Natural killer cell (primary cell): ENCODE data around the gene SPAG6. TPM values are rescaled to one million over a fixed set of nuclear protein-coding genes. Genes with fewer than 3 reads are reported as not detected.

ENCODE experiments used
- ATAC-seq, 3 donors: fragments of 150-1000 bp in 2 of 3; fragments of 200-7000 bp in 1 of 3; cut with Tn5 transposase; 1 replicate in 1 of 3; 2 replicates in 2 of 3; pipeline ENCODE4 v1.10.0; 2021; ENCODE audit warnings: mild to moderate bottlenecking in 2 of 3, moderate library complexity in 2 of 3
- DNase-seq, 2 donors: peaks; one replicate each; pipeline versions ENCODE4 v3.0.0 to v3.0.0-alpha.2; 2013 to 2021; ENCODE audit warnings: mixed read lengths in 1 of 2
- H3K27ac ChIP-seq: one replicate; pipeline ENCODE4 v1.5.1; 2013; ENCODE audit warnings: mild to moderate bottlenecking, low read length
- H3K27me3 ChIP-seq: one replicate; pipeline ENCODE4 v1.6.1; 2013; ENCODE audit warnings: low read length; ENCODE audit not compliant: control insufficient read depth, insufficient read depth
- H3K36me3 ChIP-seq: one replicate; pipeline ENCODE4 v1.6.1; 2013; ENCODE audit warnings: low read length; ENCODE audit not compliant: control insufficient read depth, insufficient read depth
- H3K4me1 ChIP-seq: one replicate; pipeline ENCODE4 v1.6.1; 2013; ENCODE audit warnings: low read length; ENCODE audit not compliant: control insufficient read depth, insufficient read depth
- H3K4me3 ChIP-seq: one replicate; pipeline ENCODE4 v1.5.1; 2013; ENCODE audit warnings: low read length
- H3K9me3 ChIP-seq: one replicate; pipeline ENCODE4 v1.6.1; 2013; ENCODE audit warnings: low read length; ENCODE audit not compliant: control insufficient read depth, insufficient read depth
- H3K27ac Mint-ChIP-seq, 2 donors: one replicate each; pipeline ENCODE4 v1.8.0; 2022; ENCODE audit warnings: mild to moderate bottlenecking in 2 of 2, mixed read lengths in 2 of 2, moderate library complexity in 1 of 2
- H3K27me3 Mint-ChIP-seq, 2 donors: one replicate each; pipeline ENCODE4 v1.8.0; 2022; ENCODE audit warnings: low read depth in 2 of 2, mixed read lengths in 2 of 2
- H3K36me3 Mint-ChIP-seq: one replicate; pipeline ENCODE4 v1.8.0; 2022; ENCODE audit warnings: mixed read lengths
- H3K4me1 Mint-ChIP-seq, 2 donors: one replicate each; pipeline ENCODE4 v1.8.0; 2022; ENCODE audit warnings: mixed read lengths in 2 of 2
- H3K4me3 Mint-ChIP-seq: one replicate; pipeline ENCODE4 v1.8.0; 2022; ENCODE audit warnings: mild to moderate bottlenecking, moderate library complexity, mixed read lengths
- H3K9me3 Mint-ChIP-seq, 2 donors: one replicate each; pipeline ENCODE4 v1.8.0; 2022; ENCODE audit warnings: mixed read lengths in 2 of 2
- WGBS: methylation state at CpG from one replicate; pipeline ENCODE4 v1.1.7; 2013; ENCODE audit warnings: missing lambda C conversion rate; ENCODE audit not compliant: insufficient coverage; 5-methylcytosine and 5-hydroxymethylcytosine counted together
- intact Hi-C: fragments of 100-400 bp; cut with micrococcal nuclease; formaldehyde crosslinking; loops from one replicate; pipeline ENCODE4 v1.14.2; 2022
- total RNA-seq, 4 donors: library from RNA; stranded (reverse); fragments of 120-200 nt in 1 of 4; gene quantifications; one replicate each; pipeline versions ENCODE4 v1.2.3 to v1.2.4, GENCODE V29; 2013 to 2022
- TF ChIP-seq, protein P1 (sequence below): fragments of 200-600 bp; IDR thresholded peaks from one replicate; pipeline ENCODE4 v1.8.0; 2022; ENCODE audit warnings: antibody characterized with exemption

The SPAG6 gene
- total RNA-seq, 3 donors from 2014 or later (not counting 1 experiment from before 2014, with no cell fraction given), result 0.35 to 0.79 TPM; not detected in 1

DNA sequence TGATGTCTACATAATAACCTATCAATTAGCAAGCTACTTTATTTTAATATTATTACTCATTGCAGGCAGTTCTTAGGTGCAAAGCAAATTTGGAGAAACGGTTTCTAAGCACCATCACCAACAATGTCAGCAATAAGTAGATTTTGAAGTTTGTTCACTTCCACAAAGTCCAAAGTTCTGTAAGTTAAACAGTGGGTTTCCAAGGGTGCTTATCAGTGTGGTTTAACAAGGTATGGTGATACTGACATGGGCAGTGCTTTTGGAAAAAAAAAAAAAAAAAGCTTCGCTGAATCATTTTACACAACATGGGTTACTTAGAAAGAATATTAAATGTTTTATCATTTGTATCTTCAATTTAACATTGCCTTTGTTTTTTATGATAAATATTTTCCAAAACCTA, 101.8 kb downstream of the SPAG6 start:
- peaks cover 12 to 20% of the 10 kb centered on the region in 2 donors for H3K27me3 Mint-ChIP-seq
- H3K4me1 Mint-ChIP-seq, result no peaks in the 10 kb centered on the region
- no peak overlapping the region for H3K27ac Mint-ChIP-seq
- no CpG with 5 or more reads among the region's 2 CpGs for WGBS
- DNase-seq (no peak), ATAC-seq (no peak)
- Histone ChIP-seq H3K36me3 (no peaks in the 10 kb centered on the region), H3K27me3 (no peaks in the 10 kb centered on the region), H3K9me3 (no peaks in the 10 kb centered on the region), H3K4me3 (no peak overlapping the region), H3K4me1 (no peaks in the 10 kb centered on the region), H3K27ac (no peak overlapping the region)
- TF ChIP-seq, protein P1, sequence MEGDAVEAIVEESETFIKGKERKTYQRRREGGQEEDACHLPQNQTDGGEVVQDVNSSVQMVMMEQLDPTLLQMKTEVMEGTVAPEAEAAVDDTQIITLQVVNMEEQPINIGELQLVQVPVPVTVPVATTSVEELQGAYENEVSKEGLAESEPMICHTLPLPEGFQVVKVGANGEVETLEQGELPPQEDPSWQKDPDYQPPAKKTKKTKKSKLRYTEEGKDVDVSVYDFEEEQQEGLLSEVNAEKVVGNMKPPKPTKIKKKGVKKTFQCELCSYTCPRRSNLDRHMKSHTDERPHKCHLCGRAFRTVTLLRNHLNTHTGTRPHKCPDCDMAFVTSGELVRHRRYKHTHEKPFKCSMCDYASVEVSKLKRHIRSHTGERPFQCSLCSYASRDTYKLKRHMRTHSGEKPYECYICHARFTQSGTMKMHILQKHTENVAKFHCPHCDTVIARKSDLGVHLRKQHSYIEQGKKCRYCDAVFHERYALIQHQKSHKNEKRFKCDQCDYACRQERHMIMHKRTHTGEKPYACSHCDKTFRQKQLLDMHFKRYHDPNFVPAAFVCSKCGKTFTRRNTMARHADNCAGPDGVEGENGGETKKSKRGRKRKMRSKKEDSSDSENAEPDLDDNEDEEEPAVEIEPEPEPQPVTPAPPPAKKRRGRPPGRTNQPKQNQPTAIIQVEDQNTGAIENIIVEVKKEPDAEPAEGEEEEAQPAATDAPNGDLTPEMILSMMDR, result no peak
- no peaks in the 10 kb centered on the region for H3K9me3 Mint-ChIP-seq
- intact Hi-C loops, result no loop called here
- no peaks in the 10 kb centered on the region for H3K36me3 Mint-ChIP-seq
- no peak overlapping the region for H3K4me3 Mint-ChIP-seq

DNA sequence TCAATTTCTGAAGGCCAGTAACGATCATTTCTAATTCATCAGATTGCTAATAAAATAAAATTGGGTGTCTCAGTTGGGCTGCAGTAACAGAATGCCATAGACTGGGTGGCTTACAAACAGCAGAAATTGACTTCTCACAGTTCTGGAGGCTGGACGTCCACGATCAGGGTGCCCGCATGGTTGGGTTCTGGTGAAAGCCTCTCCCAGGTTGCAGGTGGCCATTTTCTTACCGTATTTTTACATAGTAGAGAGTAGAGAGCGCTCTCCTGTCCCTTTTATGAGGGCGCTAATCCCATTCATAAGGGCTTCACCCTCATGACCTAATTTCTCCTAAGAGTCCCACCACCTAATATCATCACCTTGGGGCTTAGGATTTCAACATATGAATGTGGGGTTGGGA, 106.0 kb downstream of the SPAG6 start:
- intact Hi-C loops, result no loop called here
- no peaks in the 10 kb centered on the region for H3K9me3 ChIP-seq
- Mint-ChIP-seq H3K36me3 (no peaks in the 10 kb centered on the region), H3K4me1 (peaks cover 0 to 8% of the 10 kb centered on the region in 2 donors), H3K27ac (no peak overlapping the region), H3K27me3 (peaks cover 2 to 16% of the 10 kb centered on the region in 2 donors), H3K4me3 (no peak overlapping the region), H3K9me3 (no peaks in the 10 kb centered on the region)
- DNase-seq (no peak), ATAC-seq (no peak)
- H3K27me3 ChIP-seq, result no peaks in the 10 kb centered on the region
- H3K36me3 ChIP-seq, result no peaks in the 10 kb centered on the region
- TF ChIP-seq, protein P1, result no peak
- H3K27ac ChIP-seq, result no peak overlapping the region
- H3K4me1 ChIP-seq, result no peaks in the 10 kb centered on the region
- H3K4me3 ChIP-seq, result no peak overlapping the region
- WGBS, result 94% methylated on average over 5 of the region's 7 CpGs

DNA sequence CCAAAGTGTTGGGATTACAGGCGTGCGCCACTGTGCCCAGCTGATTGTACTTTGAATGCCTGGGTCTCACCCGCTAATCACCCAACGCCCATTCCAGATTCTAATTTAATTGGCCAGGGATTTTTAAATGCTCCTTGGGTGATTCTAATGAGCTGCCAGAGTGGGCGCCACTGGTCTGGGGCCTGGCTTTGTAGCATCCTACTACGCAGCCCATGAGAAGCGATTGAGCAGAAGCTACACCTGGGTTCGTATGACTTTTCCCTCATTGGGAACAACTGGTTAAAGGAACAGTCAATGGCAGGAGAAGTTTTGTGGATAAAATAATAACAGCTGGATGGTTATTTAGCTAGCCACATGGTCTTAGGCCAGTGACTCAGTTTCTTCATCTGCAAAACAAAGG, 108.0 kb downstream of the SPAG6 start:
- Mint-ChIP-seq H3K36me3 (no peaks in the 10 kb centered on the region), H3K27ac (no peak overlapping the region), H3K4me3 (no peak overlapping the region), H3K9me3 (no peaks in the 10 kb centered on the region), H3K4me1 (peaks cover 0 to 8% of the 10 kb centered on the region in 2 donors), H3K27me3 (peaks cover 0 to 14% of the 10 kb centered on the region in 2 donors)
- H3K4me1 ChIP-seq, result no peaks in the 10 kb centered on the region
- H3K4me3 ChIP-seq, result no peak overlapping the region
- H3K27ac ChIP-seq, result no peak overlapping the region
- no peak for ATAC-seq
- no peaks in the 10 kb centered on the region for H3K9me3 ChIP-seq
- H3K27me3 ChIP-seq, result no peaks in the 10 kb centered on the region
- H3K36me3 ChIP-seq, result no peaks in the 10 kb centered on the region
- intact Hi-C loops, result no loop called here
- TF ChIP-seq, protein P1, result no peak
- DNase-seq, result no peak
- 97% methylated on average over 8 of the region's 8 CpGs for WGBS

DNA sequence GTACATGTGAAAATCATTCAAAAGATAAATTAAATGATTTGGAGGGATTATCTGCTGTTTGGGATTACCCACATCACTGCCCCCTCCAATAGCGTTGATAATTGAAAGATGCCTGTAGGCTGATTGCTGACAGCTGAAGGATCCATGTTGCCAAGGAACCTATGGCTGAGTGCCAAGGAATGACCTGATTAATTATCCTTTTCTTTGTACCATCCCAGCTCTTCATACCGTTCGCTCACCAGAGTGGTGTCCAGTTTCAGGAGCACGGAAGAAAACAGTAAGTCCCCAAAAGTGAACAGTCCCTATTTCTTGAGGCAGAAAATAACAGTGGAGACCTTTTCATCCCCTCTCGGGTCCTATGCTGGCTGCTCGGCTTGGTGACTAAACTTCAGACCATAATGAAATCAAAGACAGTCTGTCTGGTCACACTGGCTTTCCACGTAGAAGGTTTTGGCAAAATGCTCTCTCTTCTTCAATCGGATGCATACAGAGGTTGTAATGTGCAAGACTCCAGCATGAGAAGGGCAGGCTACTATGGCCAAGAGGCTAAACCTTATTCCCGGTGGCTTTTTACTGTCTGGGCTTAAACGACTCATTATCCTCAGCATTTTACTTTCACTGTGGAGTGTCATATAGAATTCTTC, 108.8 kb downstream of the SPAG6 start:
- Histone ChIP-seq H3K27me3 (no peaks in the 10 kb centered on the region), H3K4me1 (no peaks in the 10 kb centered on the region), H3K4me3 (no peak overlapping the region), H3K27ac (no peak overlapping the region), H3K9me3 (no peaks in the 10 kb centered on the region), H3K36me3 (no peaks in the 10 kb centered on the region)
- no peak overlapping the region for H3K4me3 Mint-ChIP-seq
- TF ChIP-seq, protein P1, result no peak
- peaks cover 0 to 8% of the 10 kb centered on the region in 2 donors for H3K4me1 Mint-ChIP-seq
- H3K36me3 Mint-ChIP-seq, result no peaks in the 10 kb centered on the region
- DNase-seq, result no peak
- H3K27ac Mint-ChIP-seq, result no peak overlapping the region
- 97% methylated on average over 8 of the region's 10 CpGs for WGBS
- ATAC-seq, result no peak
- H3K27me3 Mint-ChIP-seq, result peaks cover 0 to 9% of the 10 kb centered on the region in 2 donors
- no peaks in the 10 kb centered on the region for H3K9me3 Mint-ChIP-seq
- intact Hi-C loops, result no loop called here
